Neuronal stem cell (in vitro differentiated cells): ENCODE data around the gene IGFN1.
"Not testable (repeated sequence)": the region's sequence is repeated elsewhere in the genome, so short reads cannot be mapped to it uniquely, and the experiment has no call there.

Source experiments
- DNase-seq: peaks from one replicate; pipeline ENCODE4 v3.0.0-alpha.2; 2013; ENCODE audit warnings: low spot score
- H2AFZ ChIP-seq: one replicate; pipeline ENCODE4 v1.6.1; 2013; ENCODE audit warnings: mild to moderate bottlenecking, low read length, inconsistent platforms
- H2AK5ac ChIP-seq: 2 replicates; pipeline ENCODE4 v1.6.1; 2013; ENCODE audit warnings: low read depth, mild to moderate bottlenecking, inconsistent platforms, low read length, moderate library complexity, mixed read lengths
- H2BK120ac ChIP-seq: 2 replicates; pipeline ENCODE4 v1.6.1; 2013; ENCODE audit warnings: low read depth, mild to moderate bottlenecking, inconsistent platforms, low read length, moderate library complexity, mixed read lengths
- H2BK12ac ChIP-seq: one replicate; pipeline ENCODE4 v1.6.1; 2013; ENCODE audit warnings: low read length, inconsistent platforms
- H2BK15ac ChIP-seq: 2 replicates; pipeline ENCODE4 v1.6.1; 2013; ENCODE audit warnings: mild to moderate bottlenecking, low read length, inconsistent platforms, mixed read lengths
- H2BK5ac ChIP-seq: one replicate; pipeline ENCODE4 v1.6.1; 2013; ENCODE audit warnings: inconsistent platforms, mild to moderate bottlenecking, low read length, moderate library complexity
- H3K14ac ChIP-seq: one replicate; pipeline ENCODE4 v1.6.1; 2013; ENCODE audit warnings: low read length, inconsistent platforms
- H3K18ac ChIP-seq: 2 replicates; pipeline ENCODE4 v1.6.1; 2013; ENCODE audit warnings: low read length, inconsistent platforms
- H3K23ac ChIP-seq: 2 replicates; pipeline ENCODE4 v1.6.1; 2013; ENCODE audit warnings: low read depth, mild to moderate bottlenecking, mixed read lengths, low read length, inconsistent platforms; ENCODE audit not compliant: poor library complexity
- H3K27ac ChIP-seq: replicated peaks from 3 replicates; pipeline ENCODE4 v1.5.1; 2013; ENCODE audit warnings: low read length, inconsistent platforms
- H3K27me3 ChIP-seq, 3 experiments: 2 replicates each; pipeline ENCODE4 v1.6.1; 2013; ENCODE audit warnings: low read length in 3 of 3, mild to moderate bottlenecking in 2 of 3, inconsistent platforms in 1 of 3, low read depth in 1 of 3, mixed read lengths in 1 of 3, moderate library complexity in 1 of 3; ENCODE audit not compliant: control insufficient read depth in 3 of 3, insufficient read depth in 3 of 3
- H3K36me3 ChIP-seq, 2 donors: replicated peaks in 1 of 2; 2 replicates each; pipeline ENCODE4 v1.6.1; 2013; ENCODE audit warnings: low read length in 2 of 2; ENCODE audit not compliant: control insufficient read depth in 2 of 2, insufficient read depth in 2 of 2
- H3K4ac ChIP-seq: 2 replicates; pipeline ENCODE4 v1.6.1; 2013; ENCODE audit warnings: inconsistent platforms, mild to moderate bottlenecking, low read length, moderate library complexity
- H3K4me1 ChIP-seq, 2 donors: 1 replicate in 1 of 2; 2 replicates in 1 of 2; pipeline ENCODE4 v1.6.1; 2013; ENCODE audit warnings: low read length in 2 of 2, low read depth in 1 of 2; ENCODE audit not compliant: control insufficient read depth in 2 of 2, insufficient read depth in 1 of 2
- H3K4me2 ChIP-seq: one replicate; pipeline ENCODE4 v1.6.1; 2013; ENCODE audit warnings: mild to moderate bottlenecking, low read length, inconsistent platforms; ENCODE audit not compliant: insufficient read depth, poor library complexity, severe bottlenecking
- H3K4me3 ChIP-seq, 2 donors: 2 replicates each; pipeline ENCODE4 v1.5.1; 2013; ENCODE audit warnings: low read length in 2 of 2, mild to moderate bottlenecking in 2 of 2, inconsistent platforms in 1 of 2, moderate library complexity in 1 of 2
- H3K79me1 ChIP-seq: one replicate; pipeline ENCODE4 v1.6.1; 2013; ENCODE audit warnings: low read depth, mild to moderate bottlenecking, inconsistent platforms, low read length, moderate library complexity
- H3K9ac ChIP-seq: one replicate; pipeline ENCODE4 v1.6.1; 2013; ENCODE audit warnings: mild to moderate bottlenecking, low read depth, low read length, inconsistent platforms; ENCODE audit not compliant: poor library complexity
- H3K9me3 ChIP-seq, 2 donors: replicated peaks in 1 of 2; 2 replicates each; pipeline versions ENCODE3 to v1.6.1; 2013; ENCODE audit warnings: low read length in 2 of 2, mild to moderate bottlenecking in 2 of 2, inconsistent platforms in 1 of 2, low read depth in 1 of 2, mixed read lengths in 1 of 2, moderate library complexity in 1 of 2; ENCODE audit not compliant: control insufficient read depth in 2 of 2, insufficient read depth in 1 of 2
- H4K8ac ChIP-seq: one replicate; pipeline ENCODE4 v1.6.1; 2013; ENCODE audit warnings: low read depth, mild to moderate bottlenecking, inconsistent platforms, low read length, moderate library complexity
- H4K91ac ChIP-seq: one replicate; pipeline ENCODE4 v1.6.1; 2013; ENCODE audit warnings: low read length, low read depth, mild to moderate bottlenecking, inconsistent platforms; ENCODE audit not compliant: poor library complexity
- WGBS, 2 donors: extraction: QIAGEN DNeasy Blood & Tissue Kit; methylation state at CpG; one replicate each; pipeline ENCODE4 v1.1.7; 2013; ENCODE audit warnings: missing lambda C conversion rate in 2 of 2, mixed read lengths in 1 of 2; ENCODE audit not compliant: insufficient read length in 2 of 2, insufficient replicate concordance in 1 of 2; ENCODE audit errors: extremely low coverage in 2 of 2; 5-methylcytosine and 5-hydroxymethylcytosine counted together

Gene IGFN1

GRCh38 chr1:201156346-201156745 lies 34.3 kb upstream of the IGFN1 start:
- no peak for DNase-seq
- Histone ChIP-seq H3K18ac (no peak overlapping the region), H2BK5ac (no peak overlapping the region), H2BK15ac (no peak overlapping the region), H3K4me1 (peaks cover 6 to 12% of the 10 kb centered on the region in 2 donors), H4K8ac (no peak overlapping the region), H3K4me2 (no peak overlapping the region), H3K4me3 (no peak overlapping the region), H3K9me3 (peaks cover 0 to 5% of the 10 kb centered on the region in 2 donors), H3K4ac (no peak overlapping the region), H2AK5ac (no peak overlapping the region), H4K91ac (no peak overlapping the region), H3K27ac (no peak overlapping the region), H2AFZ (no peak overlapping the region), H2BK120ac (no peak overlapping the region), H3K79me1 (peaks cover 8% of the 10 kb centered on the region), H2BK12ac (no peak overlapping the region), H3K23ac (no peak overlapping the region), H3K9ac (no peak overlapping the region), H3K36me3 (peaks cover 8 to 14% of the 10 kb centered on the region in 2 donors), H3K27me3 (peaks cover 0 to 23% (median 0%) of the 10 kb centered on the region in 3 experiments), H3K14ac (no peak overlapping the region)
- no CpG with 5 or more reads among the region's 3 CpGs for WGBS, 2 donors

DNA sequence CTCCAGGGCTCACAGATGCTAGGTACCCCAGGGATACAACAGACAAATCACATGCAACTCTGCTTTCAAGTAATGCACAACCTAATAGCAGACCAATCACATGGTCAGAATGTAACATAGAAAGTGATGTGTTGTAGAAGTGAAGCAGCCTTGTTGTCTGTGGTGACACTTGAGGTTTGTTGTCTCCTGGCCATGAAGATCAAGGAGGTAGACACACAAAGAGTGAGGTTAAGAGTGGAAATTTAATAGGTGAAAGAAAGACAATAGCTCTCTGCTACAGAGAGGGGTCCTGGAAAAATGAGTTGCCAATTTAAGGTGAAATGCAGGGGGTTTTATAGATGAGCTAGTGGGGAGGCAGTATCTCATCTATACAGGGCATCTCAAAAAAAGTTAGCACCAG lies 33.8 kb upstream of the IGFN1 start:
- H3K36me3 ChIP-seq: peaks cover 3 to 9% of the 10 kb centered on the region in 2 donors
- no peak overlapping the region for H2BK15ac ChIP-seq
- no peak for DNase-seq
- no peak overlapping the region for H2AK5ac ChIP-seq
- no peak overlapping the region for H3K9ac ChIP-seq
- no peak overlapping the region for H3K4ac ChIP-seq
- no peak overlapping the region for H3K4me3 ChIP-seq
- H4K8ac ChIP-seq: no peak overlapping the region
- H3K27me3 ChIP-seq: peaks cover 0 to 23% (median 0%) of the 10 kb centered on the region in 3 experiments
- H3K4me2 ChIP-seq: no peak overlapping the region
- H2AFZ ChIP-seq: no peak overlapping the region
- peaks cover 6 to 12% of the 10 kb centered on the region in 2 donors for H3K4me1 ChIP-seq
- H2BK12ac ChIP-seq: no peak overlapping the region
- H3K79me1 ChIP-seq: peaks cover 8% of the 10 kb centered on the region
- H3K18ac ChIP-seq: no peak overlapping the region
- no peak overlapping the region for H3K14ac ChIP-seq
- H3K27ac ChIP-seq: no peak overlapping the region
- H2BK120ac ChIP-seq: no peak overlapping the region
- no peak overlapping the region for H4K91ac ChIP-seq
- peaks cover 0 to 5% of the 10 kb centered on the region in 2 donors for H3K9me3 ChIP-seq
- no peak overlapping the region for H2BK5ac ChIP-seq
- H3K23ac ChIP-seq: no peak overlapping the region

DNA sequence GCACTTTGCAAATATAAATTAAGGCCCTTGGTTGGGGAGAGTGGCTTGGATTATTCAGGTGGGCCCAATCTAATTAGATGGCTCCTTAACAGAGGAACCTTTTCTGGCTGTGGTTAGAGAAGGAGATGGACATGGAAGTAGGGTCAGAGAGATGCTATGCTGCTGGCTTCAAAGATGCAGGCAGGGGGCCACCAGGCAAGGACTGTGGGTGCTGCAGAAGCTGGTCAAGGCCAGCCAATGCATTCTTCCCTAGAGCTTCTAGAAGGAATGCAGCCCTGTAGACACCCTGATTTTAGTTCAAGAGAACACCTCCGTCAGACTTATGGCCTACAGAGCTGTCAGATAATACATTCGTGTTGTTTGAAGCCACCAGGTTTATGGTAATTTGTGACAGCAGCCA lies 32.7 kb upstream of the IGFN1 start:
- Histone ChIP-seq H3K18ac (no peak overlapping the region), H3K23ac (no peak overlapping the region), H4K8ac (no peak overlapping the region), H2AFZ (no peak overlapping the region), H2BK120ac (no peak overlapping the region), H3K4me2 (no peak overlapping the region), H3K14ac (no peak overlapping the region), H3K4me3 (no peak overlapping the region), H3K36me3 (no peaks in the 10 kb centered on the region), H3K79me1 (peaks cover 8% of the 10 kb centered on the region), H3K4me1 (peaks cover 6 to 11% of the 10 kb centered on the region in 2 donors), H3K9ac (no peak overlapping the region), H3K9me3 (peaks cover 0 to 5% of the 10 kb centered on the region in 2 donors), H3K4ac (no peak overlapping the region), H4K91ac (no peak overlapping the region), H2AK5ac (no peak overlapping the region), H2BK5ac (no peak overlapping the region), H2BK12ac (no peak overlapping the region), H3K27me3 (peaks cover 0 to 23% (median 0%) of the 10 kb centered on the region in 3 experiments), H2BK15ac (no peak overlapping the region), H3K27ac (no peak overlapping the region)
- WGBS, 2 donors: no CpG with 5 or more reads among the region's 2 CpGs
- no peak for DNase-seq

GRCh38 chr1:201163036-201163435 lies 27.6 kb upstream of the IGFN1 start:
- H3K4me2 ChIP-seq, H2BK120ac ChIP-seq, H2BK5ac ChIP-seq, H3K4ac ChIP-seq, H4K91ac ChIP-seq, H2BK12ac ChIP-seq, H3K14ac ChIP-seq, H2AK5ac ChIP-seq, H3K36me3 ChIP-seq, H4K8ac ChIP-seq, H2AFZ ChIP-seq, H3K9ac ChIP-seq, H3K18ac ChIP-seq, H2BK15ac ChIP-seq, H3K4me3 ChIP-seq, H3K79me1 ChIP-seq, H3K9me3 ChIP-seq, H3K4me1 ChIP-seq, H3K23ac ChIP-seq, DNase-seq, H3K27ac ChIP-seq: not testable (repeated sequence)
- peaks cover 0 to 28% (median 0%) of the 10 kb centered on the region in 3 experiments for H3K27me3 ChIP-seq
- no CpG with 5 or more reads among the region's 8 CpGs for WGBS, 2 donors
